H1 (cell line): ENCODE data around the gene RPS18. TPM values are rescaled to one million over a fixed set of nuclear protein-coding genes. Genes with fewer than 3 reads are reported as not detected.

Source experiments
- CTCF ChIA-PET: fragments of 300-600 bp; sonication (Branson Sonifier 250); formaldehyde crosslinking; loops from one replicate; lab custom pipeline; 2021; ENCODE audit not compliant: partially characterized antibody; lab: Charles Lee
- POLR2A ChIA-PET: fragments of 300-600 bp; sonication (Branson Sonifier 250); formaldehyde crosslinking; loops from one replicate; lab custom pipeline; 2021; ENCODE audit warnings: inconsistent platforms; ENCODE audit not compliant: partially characterized antibody; lab: Charles Lee
- DNase-seq, 2 experiments: peaks; one replicate each; pipeline versions ENCODE4 v3.0.0 to v3.0.0-alpha.2; 2010 to 2022; ENCODE audit warnings: low spot score in 2 of 2, low read depth in 1 of 2, mixed read lengths in 1 of 2
- FAIRE-seq: peaks from 2 replicates; lab custom pipeline; 2011; peaks lifted over from hg19 to GRCh38; lab: Jason Lieb, UNC
- H2AFZ ChIP-seq: 2 replicates; pipeline ENCODE4 v1.8.1; 2012; ENCODE audit warnings: low read length, inconsistent platforms
- H2AK5ac ChIP-seq: 2 replicates; pipeline ENCODE4 v1.6.1; 2013; ENCODE audit warnings: low read depth, low read length
- H2BK120ac ChIP-seq: replicated peaks from 2 replicates; pipeline ENCODE3; 2013; ENCODE audit warnings: low read depth, low read length, inconsistent platforms
- H2BK12ac ChIP-seq: 2 replicates; pipeline ENCODE4 v1.6.1; 2013; ENCODE audit warnings: low read depth, low read length
- H2BK15ac ChIP-seq: 2 replicates; pipeline ENCODE4 v1.6.1; 2013; ENCODE audit warnings: low read length
- H2BK20ac ChIP-seq: 2 replicates; pipeline ENCODE4 v1.6.1; 2013; ENCODE audit warnings: low read length
- H2BK5ac ChIP-seq: 2 replicates; pipeline ENCODE4 v1.6.1; 2013; ENCODE audit warnings: low read depth, low read length
- H3K14ac ChIP-seq: 2 replicates; pipeline ENCODE4 v1.6.1; 2013; ENCODE audit warnings: inconsistent platforms; ENCODE audit not compliant: insufficient read length
- H3K18ac ChIP-seq: 2 replicates; pipeline ENCODE4 v1.6.1; 2013; ENCODE audit warnings: low read length; ENCODE audit errors: extremely low read depth
- H3K23ac ChIP-seq: 2 replicates; pipeline ENCODE4 v1.6.1; 2013; ENCODE audit warnings: inconsistent platforms; ENCODE audit not compliant: insufficient read length
- H3K23me2 ChIP-seq: 2 replicates; pipeline ENCODE4 v1.6.1; 2013; ENCODE audit warnings: low read depth, low read length
- H3K27ac ChIP-seq: 2 replicates; pipeline ENCODE4 v1.6.1; 2011; ENCODE audit warnings: low read depth, low read length, inconsistent platforms
- H3K27me3 ChIP-seq, 4 experiments: replicated peaks in 1 of 4; 1 replicate in 1 of 4; 2 replicates in 3 of 4; pipeline versions ENCODE4 v1.6.1 to v1.8.1; 2011 to 2013; ENCODE audit warnings: low read length in 3 of 4, mild to moderate bottlenecking in 3 of 4, inconsistent platforms in 2 of 4, mixed read lengths in 2 of 4, moderate library complexity in 1 of 4; ENCODE audit not compliant: control insufficient read depth in 3 of 4, insufficient read depth in 3 of 4; ENCODE audit errors: extremely low read depth in 1 of 4
- H3K36me3 ChIP-seq, 4 experiments: 2 replicates each; pipeline versions ENCODE4 v1.6.1 to v1.8.1; 2011 to 2013; ENCODE audit warnings: mild to moderate bottlenecking in 4 of 4, low read length in 3 of 4, moderate library complexity in 2 of 4, control low read depth in 1 of 4, inconsistent platforms in 1 of 4; ENCODE audit not compliant: insufficient read depth in 4 of 4, control insufficient read depth in 2 of 4
- H3K4ac ChIP-seq: replicated peaks from 2 replicates; pipeline ENCODE3; 2013; ENCODE audit warnings: low read length, low read depth, mixed read lengths, inconsistent platforms; ENCODE audit not compliant: insufficient read length
- H3K4me1 ChIP-seq, 4 experiments: replicated peaks in 1 of 4; 1 replicate in 1 of 4; 2 replicates in 3 of 4; pipeline versions ENCODE4 v1.6.1 to v1.8.1; 2011 to 2013; ENCODE audit warnings: low read length in 3 of 4, inconsistent platforms in 2 of 4, mixed read lengths in 1 of 4; ENCODE audit not compliant: insufficient read depth in 4 of 4, control insufficient read depth in 3 of 4
- H3K4me2 ChIP-seq, 2 experiments: 2 replicates each; pipeline versions ENCODE4 v1.6.1 to v1.8.1; 2011 to 2013; ENCODE audit warnings: low read depth in 2 of 2, low read length in 2 of 2, control low read depth in 1 of 2, inconsistent platforms in 1 of 2, mild to moderate bottlenecking in 1 of 2; ENCODE audit not compliant: insufficient read depth in 1 of 2
- H3K4me3 ChIP-seq, 4 experiments: fragments of 200-600, 300-600 bp in 1 of 4; sonication (generic), shearing (Covaris generic), sonication (Bioruptor Twin) in 1 of 4; 2 replicates each; pipeline versions ENCODE4 v1.5.1 to v1.8.1; 2011 to 2016; ENCODE audit warnings: low read length in 4 of 4, low read depth in 3 of 4, control low read depth in 2 of 4, inconsistent platforms in 2 of 4, mild to moderate bottlenecking in 2 of 4, mixed read lengths in 1 of 4, moderate library complexity in 1 of 4; ENCODE audit not compliant: insufficient read depth in 2 of 4; ENCODE audit errors: extremely low read depth in 1 of 4
- H3K56ac ChIP-seq: replicated peaks from 2 replicates; pipeline ENCODE3; 2013; ENCODE audit warnings: low read depth, mild to moderate bottlenecking, mixed read lengths, low read length, inconsistent platforms; ENCODE audit not compliant: insufficient read length
- H3K79me1 ChIP-seq: 2 replicates; pipeline ENCODE4 v1.6.1; 2013; ENCODE audit warnings: low read depth, low read length, control low read depth
- H3K79me2 ChIP-seq, 2 experiments: 2 replicates each; pipeline versions ENCODE4 v1.6.1 to v1.8.1; 2012 to 2013; ENCODE audit warnings: low read length in 2 of 2, mild to moderate bottlenecking in 2 of 2, inconsistent platforms in 1 of 2; ENCODE audit not compliant: insufficient read depth in 2 of 2, control insufficient read depth in 1 of 2
- H3K9ac ChIP-seq, 4 experiments: replicated peaks in 1 of 4; 1 replicate in 1 of 4; 2 replicates in 3 of 4; pipeline versions ENCODE4 v1.6.1 to v1.8.1; 2011 to 2013; ENCODE audit warnings: low read depth in 3 of 4, low read length in 3 of 4, control low read depth in 2 of 4, mild to moderate bottlenecking in 2 of 4, moderate library complexity in 2 of 4, inconsistent platforms in 1 of 4; ENCODE audit errors: extremely low read depth in 1 of 4
- H3K9me3 ChIP-seq, 2 experiments: 2 replicates each; pipeline versions ENCODE4 v1.6.1 to v1.8.1; 2012 to 2013; ENCODE audit warnings: mild to moderate bottlenecking in 2 of 2, moderate library complexity in 2 of 2, control low read depth in 1 of 2, inconsistent platforms in 1 of 2, low read depth in 1 of 2, low read length in 1 of 2, mixed read lengths in 1 of 2; ENCODE audit not compliant: insufficient read depth in 2 of 2
- H4K20me1 ChIP-seq, 2 experiments: replicated peaks in 1 of 2; 2 replicates each; pipeline versions ENCODE3 to v1.8.1; 2011 to 2013; ENCODE audit warnings: inconsistent platforms in 2 of 2, low read length in 2 of 2, mild to moderate bottlenecking in 1 of 2; ENCODE audit not compliant: insufficient read depth in 2 of 2, control insufficient read depth in 1 of 2
- H4K5ac ChIP-seq: 2 replicates; pipeline ENCODE4 v1.6.1; 2013; ENCODE audit warnings: low read length, low read depth, mixed read lengths, inconsistent platforms; ENCODE audit not compliant: insufficient read length
- H4K8ac ChIP-seq: 2 replicates; pipeline ENCODE4 v1.8.0; 2013; ENCODE audit warnings: mild to moderate bottlenecking, moderate library complexity, low read length, inconsistent platforms; ENCODE audit not compliant: insufficient read depth; ENCODE audit errors: extremely low read depth
- H4K91ac ChIP-seq: replicated peaks from 2 replicates; pipeline ENCODE3; 2013; ENCODE audit warnings: low read length, mixed read lengths, inconsistent platforms; ENCODE audit not compliant: insufficient read length
- ASH2L ChIP-seq: fragments of 200-600, 300-600 bp; sonication (generic); IDR thresholded peaks from one replicate; pipeline ENCODE4 v1.7.1; 2017; ENCODE audit warnings: low read length
- CBX5 ChIP-seq: fragments of 300-800, 300-1000 bp; sonication (generic); IDR thresholded peaks from 2 replicates; pipeline ENCODE4 v1.7.1; 2016; ENCODE audit warnings: antibody characterized with exemption, low read length, low read depth
- CHD1 ChIP-seq: IDR thresholded peaks from 2 replicates; pipeline ENCODE4 v1.6.1; 2012; ENCODE audit warnings: low read depth, low read length, improper control_type of control experiment
- CTBP2 ChIP-seq: IDR thresholded peaks from 2 replicates; pipeline ENCODE4 v1.7.0; 2011; ENCODE audit warnings: borderline replicate concordance, mild to moderate bottlenecking, moderate library complexity, mixed read lengths, low read length; ENCODE audit not compliant: insufficient read depth, insufficient read length
- EP300 ChIP-seq, 2 experiments: IDR thresholded peaks; 1 replicate in 1 of 2; 2 replicates in 1 of 2; pipeline ENCODE4 v1.6.1; 2011 to 2012; ENCODE audit warnings: low read depth in 2 of 2, low read length in 2 of 2, mild to moderate bottlenecking in 2 of 2, borderline replicate concordance in 1 of 2, inconsistent platforms in 1 of 2, moderate library complexity in 1 of 2
- HDAC6 ChIP-seq: IDR thresholded peaks from one replicate; pipeline ENCODE4 v1.7.1; 2012; ENCODE audit warnings: low read depth, mild to moderate bottlenecking, inconsistent platforms, low read length, moderate library complexity
- POLR2A ChIP-seq, 2 experiments: IDR thresholded peaks; 1 replicate in 1 of 2; 2 replicates in 1 of 2; pipeline ENCODE4 v1.6.1; 2011; ENCODE audit warnings: low read depth in 2 of 2, low read length in 2 of 2, mild to moderate bottlenecking in 2 of 2; ENCODE audit errors: control extremely low read depth in 1 of 2
- RAD21 ChIP-seq, 2 experiments: IDR thresholded peaks in 1 of 2; conservative IDR thresholded peaks in 1 of 2; 2 replicates each; pipeline ENCODE4 v1.6.1; 2011; ENCODE audit warnings: low read depth in 2 of 2, low read length in 2 of 2, improper control_type of control experiment in 1 of 2, inconsistent platforms in 1 of 2, mild to moderate bottlenecking in 1 of 2, moderate library complexity in 1 of 2
- RBBP5 ChIP-seq: IDR thresholded peaks from 2 replicates; pipeline ENCODE4 v1.7.1; 2012; ENCODE audit warnings: low read depth, mild to moderate bottlenecking, inconsistent platforms, low read length, moderate library complexity, borderline replicate concordance
- RXRA ChIP-seq: IDR thresholded peaks from 2 replicates; pipeline ENCODE4 v1.6.1; 2011; ENCODE audit warnings: low read depth, mild to moderate bottlenecking, low read length, moderate library complexity; ENCODE audit not compliant: insufficient read depth
- SRF ChIP-seq: IDR thresholded peaks from 2 replicates; pipeline ENCODE4 v1.6.1; 2011; ENCODE audit warnings: mild to moderate bottlenecking, low read depth, low read length, moderate library complexity
- SUZ12 ChIP-seq: fragments of 200-600 bp; sonication (generic); IDR thresholded peaks from 2 replicates; pipeline ENCODE4 v1.6.1; 2012; ENCODE audit warnings: mild to moderate bottlenecking, inconsistent platforms, low read length, moderate library complexity, mixed read lengths
- polyA plus RNA-seq, 7 experiments: library from polyadenylated mRNA; depleted of rRNA in 3 of 7; stranded (reverse) in 5 of 7; unstranded in 2 of 7; fragments of >200 nt in 5 of 7; fragments of 200-250 nt in 2 of 7; gene quantifications; 1 replicate in 5 of 7; 2 replicates in 1 of 7; 4 replicates in 1 of 7; pipeline versions ENCODE4 v1.2.1 to v1.2.3, GENCODE V29; 2011 to 2013; ENCODE audit warnings: missing spikeins in 2 of 7, mixed read lengths in 2 of 7
- total RNA-seq: library from RNA; stranded (reverse); fragmentation: NEBNext Ultra II Directional; extraction: Animal tissue kit (Norgen Biotek cat#: 25700); gene quantifications from 2 replicates; pipeline ENCODE4 v1.2.1, GENCODE V29; 2021
- TF ChIP-seq, protein P1 (sequence below): IDR thresholded peaks from 2 replicates; pipeline ENCODE4 v1.6.1; 2012; ENCODE audit warnings: low read length, inconsistent platforms

Gene RPS18
- total and polyA plus RNA-seq, 2 of the 8 experiments (the other 6 are each of a cell fraction or from before 2014, with no cell fraction given) = 2,796 to 7,099 TPM

DNA sequence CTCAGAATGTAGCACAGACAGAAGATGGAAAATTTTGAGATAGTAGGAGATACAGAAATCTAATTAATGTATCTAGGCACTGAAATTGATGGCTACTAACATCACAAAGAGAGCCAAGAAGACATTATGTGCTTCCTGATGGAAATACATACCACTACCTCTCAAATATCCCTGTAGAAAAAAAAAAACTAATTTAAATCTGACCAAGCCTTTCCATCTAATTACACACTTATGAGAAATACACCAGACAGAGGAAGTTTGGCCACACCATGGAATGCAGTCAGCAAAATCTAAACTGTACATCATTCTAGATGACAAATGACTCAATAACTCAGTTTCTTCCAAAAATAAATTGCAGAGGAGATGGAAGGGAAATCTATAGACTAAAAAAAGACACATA, 19.1 kb upstream of the RPS18 start:
- H3K4me1 ChIP-seq = peaks cover 0 to 10% (median 7%) of the 10 kb centered on the region in 4 experiments; a peak in 4 of 7 replicates
- H3K23me2 ChIP-seq = peaks cover 9% of the 10 kb centered on the region; the same call in 1 of the 2 replicates
- peaks cover 0 to 10% (median 5%) of the 10 kb centered on the region in 4 experiments; a peak in 3 of 7 replicates for H3K27me3 ChIP-seq
- H2BK12ac ChIP-seq = no peak overlapping the region
- H3K79me1 ChIP-seq = no peaks in the 10 kb centered on the region
- no peak overlapping the region for H2BK120ac ChIP-seq
- no peak overlapping the region for H3K14ac ChIP-seq
- no peak for DNase-seq
- H4K91ac ChIP-seq = no peak overlapping the region
- peaks cover 0 to 2% (median 0%) of the 10 kb centered on the region in 4 experiments; a peak in 1 of 8 replicates for H3K36me3 ChIP-seq
- no peak overlapping the region for H3K18ac ChIP-seq
- no peak overlapping the region for H3K23ac ChIP-seq
- H3K9me3 ChIP-seq = no peaks in the 10 kb centered on the region
- POLR2A ChIA-PET = interaction anchor here (0.7 to 3.9 kb wide), 3 partner anchors 18 to 209 kb away, joined by 3 to 25 read pairs (median 3); partner anchors contain the start of genes RPS18 and VPS52
- H4K5ac ChIP-seq = no peak overlapping the region
- H2AK5ac ChIP-seq = no peak overlapping the region
- H3K4me2 ChIP-seq = no peak overlapping the region
- H3K9ac ChIP-seq = no peak overlapping the region
- no peak overlapping the region for H4K8ac ChIP-seq
- H2AFZ ChIP-seq = no peak overlapping the region
- no peak overlapping the region for H3K56ac ChIP-seq
- H4K20me1 ChIP-seq = no peaks in the 10 kb centered on the region
- H3K4me3 ChIP-seq = no peak overlapping the region
- H3K4ac ChIP-seq = no peak overlapping the region
- no peak overlapping the region for H2BK15ac ChIP-seq
- no peak overlapping the region for H3K27ac ChIP-seq
- H2BK20ac ChIP-seq = no peak overlapping the region
- H3K79me2 ChIP-seq = no peaks in the 10 kb centered on the region
- no peak overlapping the region for H2BK5ac ChIP-seq
- FAIRE-seq = no peak
- CTCF ChIA-PET = interaction anchor here (7.9 kb wide), 1 partner anchor 17 kb away, joined by 107 read pairs; no protein-coding TSS in a partner anchor
- TF ChIP-seq RXRA (no peak), HDAC6 (no peak), RBBP5 (no peak), EP300 (IDR thresholded peaks at IDR 0.05; ENCODE audit: borderline replicate concordance in 1 of 2, low read depth in 2 of 2, low read length in 2 of 2) (no peak), ASH2L (no peak), POLR2A (IDR thresholded peaks at IDR 0.05; ENCODE audit: control extremely low read depth in 1 of 2, low read depth in 2 of 2, low read length in 2 of 2) (no peak), RAD21 (IDR thresholded peaks at IDR 0.05 in 1 of 2, conservative IDR thresholded peaks at IDR 0.05 in 1 of 2; ENCODE audit: low read depth in 2 of 2, low read length in 2 of 2) (no peak), SRF (no peak), CBX5 (no peak), SUZ12 (no peak), CTBP2 (no peak), CHD1 (no peak)
- TF ChIP-seq, protein P1, sequence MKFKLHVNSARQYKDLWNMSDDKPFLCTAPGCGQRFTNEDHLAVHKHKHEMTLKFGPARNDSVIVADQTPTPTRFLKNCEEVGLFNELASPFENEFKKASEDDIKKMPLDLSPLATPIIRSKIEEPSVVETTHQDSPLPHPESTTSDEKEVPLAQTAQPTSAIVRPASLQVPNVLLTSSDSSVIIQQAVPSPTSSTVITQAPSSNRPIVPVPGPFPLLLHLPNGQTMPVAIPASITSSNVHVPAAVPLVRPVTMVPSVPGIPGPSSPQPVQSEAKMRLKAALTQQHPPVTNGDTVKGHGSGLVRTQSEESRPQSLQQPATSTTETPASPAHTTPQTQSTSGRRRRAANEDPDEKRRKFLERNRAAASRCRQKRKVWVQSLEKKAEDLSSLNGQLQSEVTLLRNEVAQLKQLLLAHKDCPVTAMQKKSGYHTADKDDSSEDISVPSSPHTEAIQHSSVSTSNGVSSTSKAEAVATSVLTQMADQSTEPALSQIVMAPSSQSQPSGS = no peak
